ENCODE results near the gene ERC2. TPM values are rescaled to one million over a fixed set of nuclear protein-coding genes. Genes with fewer than 3 reads are reported as not detected.

ERC2 gene
- total and polyA plus RNA-seq, 2 donors (not counting 1 experiment from before 2014, with no cell fraction given), result 0.14 to 0.17 TPM

DNA sequence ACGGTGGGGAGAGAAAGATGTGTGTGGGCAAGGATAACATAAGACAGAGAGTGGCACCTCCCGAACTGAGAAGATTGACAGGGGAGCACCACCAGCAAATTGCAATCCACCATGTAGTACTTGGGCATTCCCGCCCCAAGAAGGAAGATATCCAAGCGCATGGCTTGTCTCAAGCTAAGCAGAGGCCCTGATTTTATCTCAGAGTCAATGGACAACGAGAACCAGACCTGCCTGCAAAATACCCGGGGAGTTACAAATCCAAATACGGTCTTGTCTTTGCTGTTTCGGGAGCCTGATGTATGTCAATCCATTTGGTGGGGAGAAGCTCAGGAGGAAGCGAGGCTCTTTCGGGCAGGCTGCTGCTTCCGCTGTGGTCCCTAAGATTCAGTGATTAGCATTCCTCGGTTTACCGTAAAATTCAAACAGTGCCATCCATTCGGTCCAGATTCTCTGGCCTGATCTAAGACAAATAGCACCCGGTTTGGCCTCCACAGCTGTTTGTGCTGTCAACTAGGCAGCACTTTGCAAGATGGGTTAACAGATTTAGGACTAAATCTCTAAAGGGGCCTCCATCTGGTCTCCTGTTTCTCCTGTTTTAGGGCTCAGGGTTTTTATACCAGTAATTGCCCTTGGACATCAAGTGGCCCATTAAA lies 883.4 kb downstream of the ERC2 start:
- TF ChIP-seq EZH2 (IDR thresholded peaks at IDR 0.05; ENCODE audit: low read length, missing control alignments), result no peak
- no peak for TF ChIP-seq CTCF (conservative IDR thresholded peaks at IDR 0.05 in 1 of 2, IDR thresholded peaks at IDR 0.05 in 1 of 2; ENCODE audit: low read depth in 1 of 2, low read length in 2 of 2)
- no peaks in the 10 kb centered on the region for H3K27me3 ChIP-seq (ENCODE audit: control insufficient read depth, insufficient read depth, low read length)
- H3K9ac ChIP-seq (ENCODE audit: insufficient read depth, low read length), result no peak overlapping the region
- H3K4me3 ChIP-seq (replicated peaks in 1 of 4; ENCODE audit: control extremely low read depth in 1 of 4, insufficient read depth in 1 of 4, low read depth in 3 of 4, low read length in 4 of 4), result no peak overlapping the region
- H4K20me1 ChIP-seq (ENCODE audit: control insufficient read depth, extremely low read depth, insufficient read depth, low read length), result no peaks in the 10 kb centered on the region
- H3K9me3 ChIP-seq (ENCODE audit: control insufficient read depth, insufficient read depth, low read depth, low read length), result no peaks in the 10 kb centered on the region
- H2AFZ ChIP-seq (ENCODE audit: low read length), result no peak overlapping the region
- no peak for DNase-seq (ENCODE audit: low read depth in 2 of 2)
- no peaks in the 10 kb centered on the region for H3K36me3 ChIP-seq (ENCODE audit: control insufficient read depth, insufficient read depth, low read length)
- no peaks in the 10 kb centered on the region for H3K79me2 ChIP-seq (ENCODE audit: control insufficient read depth, insufficient read depth, low read length)
- H3K27ac ChIP-seq (ENCODE audit: insufficient read depth, low read length), result no peak overlapping the region
- H3K4me2 ChIP-seq (ENCODE audit: extremely low read depth, insufficient read depth, low read length), result no peak overlapping the region
- no peaks in the 10 kb centered on the region for H3K4me1 ChIP-seq (ENCODE audit: control insufficient read depth, extremely low read depth, insufficient read depth, low read length)

- Histone ChIP-seq H3K36me3 (ENCODE audit: control insufficient read depth, insufficient read depth, low read length) (no peaks in the 10 kb centered on the region), H3K9me3 (ENCODE audit: control insufficient read depth, insufficient read depth, low read depth, low read length) (no peaks in the 10 kb centered on the region), H3K27me3 (ENCODE audit: control insufficient read depth, insufficient read depth, low read length) (no peaks in the 10 kb centered on the region), H4K20me1 (ENCODE audit: control insufficient read depth, extremely low read depth, insufficient read depth, low read length) (no peaks in the 10 kb centered on the region), H2AFZ (ENCODE audit: low read length) (no peak overlapping the region), H3K79me2 (ENCODE audit: control insufficient read depth, insufficient read depth, low read length) (no peaks in the 10 kb centered on the region), H3K4me2 (ENCODE audit: extremely low read depth, insufficient read depth, low read length) (no peak overlapping the region), H3K4me1 (ENCODE audit: control insufficient read depth, extremely low read depth, insufficient read depth, low read length) (no peaks in the 10 kb centered on the region), H3K4me3 (replicated peaks in 1 of 4; ENCODE audit: control extremely low read depth in 1 of 4, insufficient read depth in 1 of 4, low read depth in 3 of 4, low read length in 4 of 4) (no peak overlapping the region), H3K27ac (ENCODE audit: insufficient read depth, low read length) (no peak overlapping the region), H3K9ac (ENCODE audit: insufficient read depth, low read length) (no peak overlapping the region)
- TF ChIP-seq CTCF (conservative IDR thresholded peaks at IDR 0.05 in 1 of 2, IDR thresholded peaks at IDR 0.05 in 1 of 2; ENCODE audit: low read depth in 1 of 2, low read length in 2 of 2) (no peak), EZH2 (IDR thresholded peaks at IDR 0.05; ENCODE audit: low read length, missing control alignments) (no peak)
- no peak for DNase-seq (ENCODE audit: low read depth in 2 of 2)
Observed at GRCh38 chr3:55584030-55584429, 884.2 kb downstream of the ERC2 start.

DNA sequence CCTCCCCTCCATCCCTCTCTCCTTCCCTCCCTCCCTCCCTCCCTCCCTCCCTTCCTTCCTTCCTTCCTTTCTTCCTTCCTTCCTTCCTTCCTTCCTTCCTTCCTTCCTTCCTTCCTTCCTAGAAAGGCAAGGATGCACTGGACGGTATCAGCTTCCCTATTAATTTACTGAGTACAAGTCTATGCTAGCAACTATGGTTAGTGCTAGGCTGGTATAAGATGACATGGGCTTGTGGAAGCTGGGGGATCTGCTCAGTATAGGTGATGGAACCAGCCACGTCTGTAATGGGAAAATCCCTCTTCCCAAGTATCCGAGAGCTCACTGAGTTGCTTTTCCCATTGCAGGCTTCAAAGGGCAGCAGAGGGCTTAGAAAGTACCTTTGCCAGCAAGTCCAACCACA lies 884.8 kb downstream of the ERC2 start:
- Histone ChIP-seq H3K27me3 (ENCODE audit: control insufficient read depth, insufficient read depth, low read length) (no peaks in the 10 kb centered on the region), H3K4me1 (ENCODE audit: control insufficient read depth, extremely low read depth, insufficient read depth, low read length) (no peaks in the 10 kb centered on the region), H3K79me2 (ENCODE audit: control insufficient read depth, insufficient read depth, low read length) (no peaks in the 10 kb centered on the region), H3K4me3 (replicated peaks in 1 of 4; ENCODE audit: control extremely low read depth in 1 of 4, insufficient read depth in 1 of 4, low read depth in 3 of 4, low read length in 4 of 4) (no peak overlapping the region), H3K4me2 (ENCODE audit: extremely low read depth, insufficient read depth, low read length) (no peak overlapping the region), H3K9me3 (ENCODE audit: control insufficient read depth, insufficient read depth, low read depth, low read length) (no peaks in the 10 kb centered on the region), H3K27ac (ENCODE audit: insufficient read depth, low read length) (no peak overlapping the region), H3K9ac (ENCODE audit: insufficient read depth, low read length) (no peak overlapping the region), H4K20me1 (ENCODE audit: control insufficient read depth, extremely low read depth, insufficient read depth, low read length) (no peaks in the 10 kb centered on the region), H3K36me3 (ENCODE audit: control insufficient read depth, insufficient read depth, low read length) (no peaks in the 10 kb centered on the region), H2AFZ (ENCODE audit: low read length) (no peak overlapping the region)
- DNase-seq (ENCODE audit: low read depth in 2 of 2), result no peak
- no peak for TF ChIP-seq CTCF (conservative IDR thresholded peaks at IDR 0.05 in 1 of 2, IDR thresholded peaks at IDR 0.05 in 1 of 2; ENCODE audit: low read depth in 1 of 2, low read length in 2 of 2)
- TF ChIP-seq EZH2 (IDR thresholded peaks at IDR 0.05; ENCODE audit: low read length, missing control alignments), result no peak

Data from fibroblast of lung (primary cell).